K562 (cell line): ENCODE measurements around the gene CLDN7. TPM values are rescaled to one million over a fixed set of nuclear protein-coding genes. Genes with fewer than 3 reads are reported as not detected.

ENCODE experiments used
- ATAC-seq: fragments of 200-7000 bp; cut with Tn5 transposase; 3 replicates; pipeline ENCODE4 v1.9.1; 2020; ENCODE audit warnings: moderate library complexity
- BruUV-seq: library from RNA; stranded (reverse); fragments of 400-500 nt; replicated peaks from 2 replicates; lab custom pipeline; 2021; lab: Mats Ljungman, UMichigan
- CTCF ChIA-PET: fragments of 300-600 bp; formaldehyde crosslinking; extraction: SDS; loops from one replicate; lab custom pipeline; 2021; ENCODE audit warnings: low intra/inter-chr PET ratio; lab: Yijun Ruan, JAX
- POLR2A ChIA-PET: fragments of 300-600, 350-650 bp; sonication (Branson Sonifier 250); formaldehyde crosslinking; extraction: SDS; loops from one replicate; lab custom pipeline; 2021; ENCODE audit warnings: antibody characterized with exemption, inconsistent platforms; lab: Yijun Ruan, JAX
- DNase-seq, 4 experiments: peaks; one replicate each; pipeline versions ENCODE4 v3.0.0 to v3.0.0-alpha.2; 2011 to 2018; ENCODE audit warnings: low spot score in 3 of 4, mixed read lengths in 3 of 4; ENCODE audit errors: extremely low read depth in 1 of 4
- FAIRE-seq: peaks from 2 replicates; lab custom pipeline; 2011; peaks lifted over from hg19 to GRCh38; lab: Jason Lieb, UNC
- H2AFZ ChIP-seq: 2 replicates; pipeline ENCODE4 v1.6.0; 2011; ENCODE audit warnings: low read depth, low read length, control low read depth, inconsistent platforms
- H3K27ac ChIP-seq: fragments of 200-600 bp; 3 replicates; pipeline ENCODE4 v1.8.0; 2011; ENCODE audit warnings: low read depth, mild to moderate bottlenecking, control low read depth, inconsistent platforms, low read length, moderate library complexity, mixed read lengths; ENCODE audit errors: extremely low read depth
- H3K27me3 ChIP-seq, 2 experiments: fragments of 300-600 bp in 1 of 2; 2 replicates in 1 of 2; 3 replicates in 1 of 2; pipeline versions ENCODE4 v1.6.0 to v1.8.0; 2011; ENCODE audit warnings: inconsistent platforms in 2 of 2, low read length in 2 of 2, mild to moderate bottlenecking in 1 of 2, mixed read lengths in 1 of 2, moderate library complexity in 1 of 2; ENCODE audit not compliant: control insufficient read depth in 2 of 2, insufficient read depth in 2 of 2
- H3K36me3 ChIP-seq: fragments of 300-600 bp; 3 replicates; pipeline ENCODE4 v1.8.0; 2011; ENCODE audit warnings: mild to moderate bottlenecking, low read length, inconsistent platforms; ENCODE audit not compliant: control insufficient read depth, insufficient read depth
- H3K4me1 ChIP-seq, 2 experiments: fragments of 200-600 bp in 1 of 2; replicated peaks in 1 of 2; 2 replicates in 1 of 2; 3 replicates in 1 of 2; pipeline versions ENCODE4 v1.5.1 to v1.8.0; 2011; ENCODE audit warnings: inconsistent platforms in 2 of 2, low read length in 2 of 2, mild to moderate bottlenecking in 1 of 2, mixed read lengths in 1 of 2, moderate library complexity in 1 of 2; ENCODE audit not compliant: control insufficient read depth in 2 of 2, insufficient read depth in 2 of 2
- H3K4me2 ChIP-seq: 2 replicates; pipeline ENCODE4 v1.6.1; 2011; ENCODE audit warnings: low read length, control low read depth, inconsistent platforms, mixed read lengths; ENCODE audit not compliant: insufficient read depth
- H3K4me3 ChIP-seq: fragments of 200-600 bp; sonication (generic), shearing (Covaris generic); 2 replicates; pipeline ENCODE4 v1.5.1; 2016; ENCODE audit warnings: control low read depth, inconsistent platforms
- H3K79me2 ChIP-seq: fragments of 200-600 bp; 3 replicates; pipeline ENCODE4 v1.8.0; 2011; ENCODE audit warnings: low read length, inconsistent platforms; ENCODE audit not compliant: control insufficient read depth, insufficient read depth
- H3K9ac ChIP-seq, 2 experiments: 2 replicates each; pipeline versions ENCODE4 v1.6.0 to v1.6.1; 2011; ENCODE audit warnings: low read depth in 2 of 2, low read length in 2 of 2, control low read depth in 1 of 2, inconsistent platforms in 1 of 2, mild to moderate bottlenecking in 1 of 2, mixed read lengths in 1 of 2; ENCODE audit not compliant: insufficient read depth in 1 of 2
- H3K9me1 ChIP-seq: one replicate; pipeline ENCODE4 v1.6.0; 2011; ENCODE audit warnings: inconsistent platforms, mild to moderate bottlenecking, low read length, moderate library complexity; ENCODE audit not compliant: control insufficient read depth, insufficient read depth
- H3K9me3 ChIP-seq: replicated peaks from 2 replicates; pipeline ENCODE4 v1.5.1; 2011; ENCODE audit warnings: low read depth, low read length, inconsistent platforms; ENCODE audit not compliant: control insufficient read depth, insufficient read depth
- H4K20me1 ChIP-seq: replicated peaks from 2 replicates; pipeline ENCODE4 v1.6.1; 2011; ENCODE audit warnings: low read length, inconsistent platforms, mixed read lengths; ENCODE audit not compliant: control insufficient read depth, insufficient read depth
- CSDE1 ChIP-seq, 2 experiments: fragments of 450-650 bp; IDR thresholded peaks; 2 replicates each; pipeline ENCODE4 v1.6.1; 2016; ENCODE audit warnings: mild to moderate bottlenecking in 1 of 2
- CTCF ChIP-seq, 3 experiments: IDR thresholded peaks in 2 of 3; conservative IDR thresholded peaks in 1 of 3; 2 replicates each; pipeline ENCODE4 v1.5.1; 2011 to 2012; ENCODE audit warnings: low read length in 3 of 3, mild to moderate bottlenecking in 3 of 3, control low read depth in 2 of 3, improper control_type of control experiment in 1 of 3, inconsistent platforms in 1 of 3, low read depth in 1 of 3, mixed read lengths in 1 of 3, moderate library complexity in 1 of 3; ENCODE audit not compliant: insufficient read depth in 2 of 3
- E2F8 ChIP-seq: fragments of 450-650 bp; IDR thresholded peaks from 2 replicates; pipeline ENCODE4 v1.7.1; 2018; ENCODE audit warnings: mild to moderate bottlenecking, low read depth; ENCODE audit not compliant: partially characterized antibody
- KLF10 ChIP-seq: fragments of 250-450 bp; sonication (Bioruptor Pico); IDR thresholded peaks from 2 replicates; pipeline ENCODE4 v1.6.1; 2021; ENCODE audit warnings: matching md5 sums
- MTF1 ChIP-seq: fragments of 250-450 bp; sonication (Bioruptor Pico); IDR thresholded peaks from 2 replicates; pipeline ENCODE4 v1.9.0; 2021; ENCODE audit warnings: moderate library complexity, mild to moderate bottlenecking, inconsistent platforms, borderline replicate concordance
- RBM22 ChIP-seq: fragments of 200-400 bp; formaldehyde crosslinking; IDR thresholded peaks from 2 replicates; pipeline ENCODE4 v1.6.1; 2018; ENCODE audit warnings: low read length, low read depth; ENCODE audit not compliant: poor library complexity, severe bottlenecking
- RREB1 ChIP-seq: fragments of 250-450 bp; sonication (Bioruptor Pico); IDR thresholded peaks from 2 replicates; pipeline ENCODE4 v1.4.0; 2020
- SRSF7 ChIP-seq: fragments of 200-400 bp; formaldehyde crosslinking; optimal IDR thresholded peaks from 2 replicates; pipeline ENCODE3; 2017; ENCODE audit warnings: mild to moderate bottlenecking, low read depth, low read length
- ZNF311 ChIP-seq: fragments of 250-450 bp; sonication (Bioruptor Pico); IDR thresholded peaks from 2 replicates; pipeline ENCODE4 v1.4.0; 2020; ENCODE audit warnings: mild to moderate bottlenecking, moderate library complexity
- ZNF445 ChIP-seq: fragments of 250-450 bp; sonication (Bioruptor Pico); IDR thresholded peaks from 2 replicates; pipeline ENCODE4 v1.4.0; 2020; ENCODE audit warnings: low read depth, mild to moderate bottlenecking, moderate library complexity
- ZNF507 ChIP-seq: conservative IDR thresholded peaks from 2 replicates; pipeline ENCODE4 v1.6.1; 2017; ENCODE audit warnings: missing genetic modification characterization, missing compliant biosample characterization
- WGBS: fragments of 100-300 bp; shearing (Covaris generic); methylation state at CpG from one replicate; pipeline ENCODE4 v1.1.6; 2016; ENCODE audit warnings: low coverage, mixed read lengths; ENCODE audit not compliant: insufficient coverage; ENCODE audit errors: missing lambda C conversion rate; 5-methylcytosine and 5-hydroxymethylcytosine counted together
- in situ Hi-C: fragments of 300-500 bp; cut with MboI; formaldehyde crosslinking; loops from 4 replicates; pipeline ENCODE4 v1.15.0; 2018; ENCODE audit warnings: inconsistent platforms, mixed read lengths
- intact Hi-C: fragments of 100-400 bp; cut with micrococcal nuclease; formaldehyde crosslinking; loops from 2 replicates; pipeline ENCODE4 v1.14.2; 2022
- polyA plus RNA-seq, 8 experiments: library from polyadenylated mRNA; depleted of rRNA in 4 of 8; stranded (reverse) in 5 of 8; unstranded in 3 of 8; fragments of >200 nt; fragmentation: Nextera tagmentation in 2 of 8; fragmentation: Illumina TruSeq in 1 of 8; extraction: Ambion mirVana in 2 of 8; extraction: Trizol in 1 of 8; gene quantifications; 2 replicates each; pipeline versions ENCODE4 v1.2.1 to v1.2.3, GENCODE V29; 2011 to 2014; ENCODE audit warnings: inconsistent platforms in 1 of 8, missing spikeins in 1 of 8
- total RNA-seq, 7 experiments: library from RNA; depleted of rRNA in 6 of 7; stranded (reverse); fragments of >200 nt in 6 of 7; fragmentation: Illumina TruSeq in 2 of 7; extraction: Trizol in 2 of 7; gene quantifications; 2 replicates each; pipeline versions ENCODE4 v1.2.1 to v1.2.3, GENCODE V29; 2011 to 2021; ENCODE audit warnings: low replicate concordance in 1 of 7

Gene CLDN7
- total and polyA plus RNA-seq, 9 of the 15 experiments (the other 6 are each of a cell fraction or from before 2014, with no cell fraction given): 2.2 to 14.5 (median 7.6) TPM

- in situ Hi-C loops (no loop called here), intact Hi-C loops (loop anchor here (5.0 kb wide), 1 partner anchor 45 kb away; the partner anchor contains the start of gene SLC2A4)
- Histone ChIP-seq H4K20me1 (peaks cover 10% of the 10 kb centered on the region), H3K4me1 (peaks cover 31 to 42% of the 10 kb centered on the region in 2 experiments; a peak in 4 of 5 replicates), H3K9me3 (no peaks in the 10 kb centered on the region), H3K36me3 (peaks cover 54% of the 10 kb centered on the region; the same call in 2 of the 3 replicates), H3K4me3 (no peak overlapping the region), H3K79me2 (peaks cover 93% of the 10 kb centered on the region), H3K9ac (peak overlapping the region in 1 of 2 experiments; percentile 66; a peak in 2 of 4 replicates), H3K27ac (peak overlapping the region; percentile 94; the same call in 2 of the 3 replicates), H3K4me2 (no peak overlapping the region), H3K27me3 (no peaks in the 10 kb centered on the region), H2AFZ (no peak overlapping the region), H3K9me1 (peaks cover 4% of the 10 kb centered on the region)
- no TSS peak for BruUV-seq
- no peak for DNase-seq
- WGBS: 84% methylated on average over 6 of the region's 6 CpGs
- CTCF ChIA-PET: no interaction called here
- FAIRE-seq: no peak
- TF ChIP-seq CSDE1 (IDR thresholded peaks at IDR 0.05) (no peak), RREB1 (no peak), MTF1 (CRISPR knock-in tag) (no peak), RBM22 (no peak), CTCF (IDR thresholded peaks at IDR 0.05 in 2 of 3, conservative IDR thresholded peaks at IDR 0.05 in 1 of 3; ENCODE audit: insufficient read depth in 2 of 3, low read depth in 1 of 3, low read length in 3 of 3) (no peak), ZNF311 (CRISPR knock-in tag) (no peak), E2F8 (no peak), ZNF445 (CRISPR knock-in tag) (no peak), SRSF7 (no peak), ZNF507 (no peak), KLF10 (CRISPR knock-in tag) (no peak)
- POLR2A ChIA-PET: interaction anchor here (6.6 kb wide), 1 partner anchor 14 kb away, joined by 73 read pairs; the partner anchor contains the start of genes ACADVL and DLG4
- ATAC-seq: no peak
Observed at GRCh38 chr17:7236808-7237207, 25.5 kb downstream of the CLDN7 start.
